Calu3 (cell line): ENCODE measurements around the gene TBL1X. TPM values are rescaled to one million over a fixed set of nuclear protein-coding genes. Genes with fewer than 3 reads are reported as not detected.

ENCODE experiments used
- BruUV-seq: library from RNA; stranded (reverse); fragments of 400-500 nt; replicated peaks from 2 replicates; lab custom pipeline; 2021; lab: Mats Ljungman, UMichigan
- CTCF ChIA-PET: fragments of 300-600 bp; sonication (Branson Sonifier 250); formaldehyde crosslinking; loops from one replicate; lab custom pipeline; 2022; ENCODE audit warnings: antibody characterized with exemption; lab: Charles Lee
- DNase-seq: peaks from one replicate; pipeline ENCODE4 v3.0.0; 2022
- H3K27ac Mint-ChIP-seq: one replicate; pipeline ENCODE4 v1.8.0; 2022; ENCODE audit warnings: mixed read lengths; ENCODE audit not compliant: unreplicated experiment
- H3K27me3 Mint-ChIP-seq: one replicate; pipeline ENCODE4 v1.8.0; 2022; ENCODE audit warnings: mixed read lengths; ENCODE audit not compliant: unreplicated experiment
- H3K36me3 Mint-ChIP-seq: one replicate; pipeline ENCODE4 v1.8.0; 2022; ENCODE audit warnings: mild to moderate bottlenecking, moderate library complexity, mixed read lengths; ENCODE audit not compliant: insufficient read depth, unreplicated experiment
- H3K4me1 Mint-ChIP-seq: one replicate; pipeline ENCODE4 v1.8.0; 2022; ENCODE audit warnings: mild to moderate bottlenecking, low read depth, mixed read lengths; ENCODE audit not compliant: unreplicated experiment
- H3K4me3 Mint-ChIP-seq: one replicate; pipeline ENCODE4 v1.8.0; 2022; ENCODE audit warnings: mild to moderate bottlenecking, low read depth, moderate library complexity, mixed read lengths; ENCODE audit not compliant: unreplicated experiment
- H3K9me3 Mint-ChIP-seq: one replicate; pipeline ENCODE4 v1.8.0; 2022; ENCODE audit warnings: low read depth, mixed read lengths; ENCODE audit not compliant: unreplicated experiment
- intact Hi-C: fragments of 100-400 bp; cut with micrococcal nuclease; formaldehyde crosslinking; loops from one replicate; pipeline ENCODE4 v1.10.0; 2022; ENCODE audit not compliant: unreplicated experiment
- total RNA-seq: library from RNA; stranded (reverse); gene quantifications from 2 replicates; pipeline ENCODE4 v1.2.3, GENCODE V29; 2022
- TF ChIP-seq, protein P1 (sequence below): fragments of 200-600 bp; IDR thresholded peaks from one replicate; pipeline ENCODE4 v1.8.0; 2022; ENCODE audit warnings: antibody characterized with exemption; ENCODE audit not compliant: unreplicated experiment

TBL1X gene
- total RNA-seq, 1 experiment from 2014 or later = 25.0 TPM

DNA sequence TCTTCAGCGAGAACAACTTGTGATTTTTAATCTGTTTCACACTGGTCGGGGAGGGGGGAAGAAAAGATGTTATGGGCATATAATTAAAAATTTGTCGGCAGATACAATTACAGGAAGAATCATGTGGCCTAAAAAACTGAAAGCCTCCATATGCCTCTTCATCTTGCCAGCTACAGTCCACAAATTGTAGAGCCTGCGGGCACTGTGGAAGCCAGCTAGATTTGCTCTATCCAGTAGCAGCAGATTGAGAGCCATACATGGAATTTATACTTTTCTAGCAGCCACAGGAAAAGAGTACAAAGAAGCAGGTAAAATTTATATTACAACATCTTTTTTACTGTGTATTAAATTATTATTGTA lies 147.3 kb downstream of the TBL1X start:
- TF ChIP-seq, protein P1, sequence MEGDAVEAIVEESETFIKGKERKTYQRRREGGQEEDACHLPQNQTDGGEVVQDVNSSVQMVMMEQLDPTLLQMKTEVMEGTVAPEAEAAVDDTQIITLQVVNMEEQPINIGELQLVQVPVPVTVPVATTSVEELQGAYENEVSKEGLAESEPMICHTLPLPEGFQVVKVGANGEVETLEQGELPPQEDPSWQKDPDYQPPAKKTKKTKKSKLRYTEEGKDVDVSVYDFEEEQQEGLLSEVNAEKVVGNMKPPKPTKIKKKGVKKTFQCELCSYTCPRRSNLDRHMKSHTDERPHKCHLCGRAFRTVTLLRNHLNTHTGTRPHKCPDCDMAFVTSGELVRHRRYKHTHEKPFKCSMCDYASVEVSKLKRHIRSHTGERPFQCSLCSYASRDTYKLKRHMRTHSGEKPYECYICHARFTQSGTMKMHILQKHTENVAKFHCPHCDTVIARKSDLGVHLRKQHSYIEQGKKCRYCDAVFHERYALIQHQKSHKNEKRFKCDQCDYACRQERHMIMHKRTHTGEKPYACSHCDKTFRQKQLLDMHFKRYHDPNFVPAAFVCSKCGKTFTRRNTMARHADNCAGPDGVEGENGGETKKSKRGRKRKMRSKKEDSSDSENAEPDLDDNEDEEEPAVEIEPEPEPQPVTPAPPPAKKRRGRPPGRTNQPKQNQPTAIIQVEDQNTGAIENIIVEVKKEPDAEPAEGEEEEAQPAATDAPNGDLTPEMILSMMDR = no peak
- no peaks in the 10 kb centered on the region for H3K9me3 Mint-ChIP-seq
- intact Hi-C loops = no loop called here
- no TSS peak for BruUV-seq
- no peak for DNase-seq
- no peak overlapping the region for H3K27ac Mint-ChIP-seq
- H3K4me3 Mint-ChIP-seq = no peak overlapping the region
- peaks cover 18% of the 10 kb centered on the region for H3K4me1 Mint-ChIP-seq
- no peaks in the 10 kb centered on the region for H3K36me3 Mint-ChIP-seq
- CTCF ChIA-PET = no interaction called here
- no peaks in the 10 kb centered on the region for H3K27me3 Mint-ChIP-seq

DNA sequence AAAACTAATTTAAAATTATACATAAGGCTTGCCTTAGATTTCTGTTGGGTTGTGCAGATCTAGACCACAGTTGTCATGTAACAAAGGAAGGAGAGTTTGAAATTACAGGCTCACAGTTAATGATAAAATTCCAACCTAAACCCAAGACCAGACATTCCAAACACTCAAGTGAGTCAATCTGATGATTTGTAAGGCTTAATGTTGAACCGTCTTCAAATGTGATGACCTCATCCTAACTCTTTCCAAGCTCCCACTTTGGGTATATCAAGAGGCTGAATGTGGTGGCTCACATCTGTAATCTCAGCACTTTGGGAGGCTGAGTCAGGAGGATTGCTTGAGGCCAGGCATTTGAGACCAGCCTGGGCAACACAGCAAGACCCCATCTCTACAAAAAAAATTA lies 149.2 kb downstream of the TBL1X start:
- intact Hi-C loops = no loop called here
- TF ChIP-seq, protein P1 = no peak
- Mint-ChIP-seq H3K4me1 (peaks cover 18% of the 10 kb centered on the region), H3K36me3 (no peaks in the 10 kb centered on the region), H3K9me3 (no peaks in the 10 kb centered on the region), H3K27ac (no peak overlapping the region), H3K27me3 (no peaks in the 10 kb centered on the region), H3K4me3 (no peak overlapping the region)
- no peak for DNase-seq
- no TSS peak for BruUV-seq
- CTCF ChIA-PET = no interaction called here

DNA sequence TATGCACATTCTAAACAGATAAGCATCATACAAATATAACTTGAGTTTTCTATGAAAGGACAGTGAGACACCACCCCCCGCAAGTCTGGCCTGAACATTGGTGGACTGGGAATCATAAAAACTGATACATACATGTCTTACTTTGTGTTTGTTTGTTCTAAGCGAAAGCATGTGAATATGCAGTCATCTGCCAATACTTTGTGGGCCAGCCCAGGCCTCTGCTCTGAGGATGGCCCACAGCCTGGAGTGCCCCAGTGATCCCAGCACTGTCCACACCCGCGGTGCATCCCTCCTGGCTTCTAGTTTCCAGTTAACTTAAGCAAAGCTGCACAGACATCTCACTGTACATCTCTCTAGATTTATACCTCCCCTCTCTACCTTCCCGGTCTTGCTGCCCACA lies 154.3 kb downstream of the TBL1X start:
- H3K27me3 Mint-ChIP-seq = no peaks in the 10 kb centered on the region
- intact Hi-C loops = no loop called here
- no TSS peak for BruUV-seq
- H3K4me3 Mint-ChIP-seq = no peak overlapping the region
- no peaks in the 10 kb centered on the region for H3K9me3 Mint-ChIP-seq
- CTCF ChIA-PET = no interaction called here
- H3K36me3 Mint-ChIP-seq = no peaks in the 10 kb centered on the region
- H3K27ac Mint-ChIP-seq = no peak overlapping the region
- no peaks in the 10 kb centered on the region for H3K4me1 Mint-ChIP-seq
- no peak for DNase-seq
- TF ChIP-seq, protein P1 = no peak

DNA sequence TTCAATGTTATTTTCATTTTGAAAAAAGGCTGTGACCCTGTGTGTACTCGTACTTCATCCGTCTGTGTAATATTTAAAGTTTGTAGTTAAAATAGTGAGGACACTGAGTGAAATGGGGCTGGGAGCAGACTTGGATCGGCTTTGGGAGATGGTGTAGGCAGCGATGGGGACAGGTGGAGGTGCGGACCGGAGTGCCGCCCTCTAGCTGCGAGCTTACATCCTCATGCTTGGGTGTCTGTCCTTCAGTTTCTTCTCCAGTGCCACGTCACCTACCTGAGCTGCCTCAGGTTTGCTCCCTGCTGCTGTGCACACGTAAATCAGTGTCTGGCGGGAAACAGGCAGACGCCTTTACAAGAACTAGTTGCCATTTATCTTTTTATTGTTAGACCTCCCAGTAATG lies 154.7 kb downstream of the TBL1X start:
- no peaks in the 10 kb centered on the region for H3K36me3 Mint-ChIP-seq
- BruUV-seq = no TSS peak
- no peak for DNase-seq
- CTCF ChIA-PET = no interaction called here
- no peak overlapping the region for H3K4me3 Mint-ChIP-seq
- TF ChIP-seq, protein P1 = no peak
- no peak overlapping the region for H3K27ac Mint-ChIP-seq
- no peaks in the 10 kb centered on the region for H3K27me3 Mint-ChIP-seq
- intact Hi-C loops = no loop called here
- H3K4me1 Mint-ChIP-seq = no peaks in the 10 kb centered on the region
- no peaks in the 10 kb centered on the region for H3K9me3 Mint-ChIP-seq

DNA sequence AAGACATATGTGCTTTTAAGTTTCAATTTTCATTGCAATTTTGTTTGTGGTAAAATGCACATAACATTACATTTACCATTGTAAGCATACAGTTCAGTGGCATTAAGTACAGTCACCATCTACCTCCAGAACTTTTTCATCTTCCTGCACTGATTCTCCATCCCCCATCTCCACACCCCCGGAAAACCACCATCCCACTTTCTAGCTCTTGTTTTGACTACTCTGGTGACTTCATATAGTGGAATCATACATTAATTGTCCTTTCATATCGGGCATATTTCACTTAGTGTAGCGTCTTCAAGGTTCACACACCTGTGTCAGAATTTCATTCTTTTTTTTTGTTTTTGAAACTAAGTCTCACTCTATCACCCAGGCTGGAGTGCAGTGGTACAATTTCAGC lies 157.3 kb downstream of the TBL1X start:
- H3K27me3 Mint-ChIP-seq = no peaks in the 10 kb centered on the region
- intact Hi-C loops = no loop called here
- H3K9me3 Mint-ChIP-seq = no peaks in the 10 kb centered on the region
- no peak overlapping the region for H3K27ac Mint-ChIP-seq
- H3K4me3 Mint-ChIP-seq = no peak overlapping the region
- H3K4me1 Mint-ChIP-seq = no peaks in the 10 kb centered on the region
- DNase-seq = no peak
- TF ChIP-seq, protein P1 = no peak
- no peaks in the 10 kb centered on the region for H3K36me3 Mint-ChIP-seq
- no TSS peak for BruUV-seq
- CTCF ChIA-PET = no interaction called here
